GM18861 (cell line): Measurements from ENCODE around the gene RAPGEF1.

Source experiments
- ATAC-seq: cut with Tn5 transposase; IDR thresholded peaks from one replicate; pipeline ENCODE4 v1.9.1; 2021; ENCODE audit not compliant: unreplicated experiment

The RAPGEF1 gene

GRCh38 chr9:131752231-131752884, 12.5 kb upstream of the RAPGEF1 start:
- no peak for ATAC-seq

- ATAC-seq: no peak
Measured at GRCh38 chr9:131748411-131748955, 8.6 kb upstream of the RAPGEF1 start.

GRCh38 chr9:131747352-131747751, 7.5 kb upstream of the RAPGEF1 start:
- no peak for ATAC-seq

- ATAC-seq: no peak
Measured at GRCh38 chr9:131745610-131746009, 5.7 kb upstream of the RAPGEF1 start.

GRCh38 chr9:131744720-131745201, 4.9 kb upstream of the RAPGEF1 start:
- ATAC-seq: no peak

GRCh38 chr9:131744171-131744719, 4.4 kb upstream of the RAPGEF1 start:
- ATAC-seq: no peak

GRCh38 chr9:131743501-131743900, 3.6 kb upstream of the RAPGEF1 start:
- ATAC-seq: no peak

GRCh38 chr9:131743096-131743495, 3.2 kb upstream of the RAPGEF1 start:
- no peak for ATAC-seq

GRCh38 chr9:131740898-131741297, 1.0 kb upstream of the RAPGEF1 start:
- ATAC-seq: no peak

GRCh38 chr9:131739133-131739958, 530 bp downstream of the RAPGEF1 start:
- peak; percentile 22 for ATAC-seq

- no peak for ATAC-seq
Measured at GRCh38 chr9:131738293-131739132, 1.4 kb downstream of the RAPGEF1 start.

- no peak for ATAC-seq
Measured at GRCh38 chr9:131737426-131737825, 2.5 kb downstream of the RAPGEF1 start.

GRCh38 chr9:131736431-131736830, 3.4 kb downstream of the RAPGEF1 start:
- no peak for ATAC-seq

GRCh38 chr9:131735238-131736128, 4.4 kb downstream of the RAPGEF1 start:
- no peak for ATAC-seq

- no peak for ATAC-seq
Measured at GRCh38 chr9:131734781-131735180, 5.1 kb downstream of the RAPGEF1 start.

- no peak for ATAC-seq
Measured at GRCh38 chr9:131734165-131734610, 5.7 kb downstream of the RAPGEF1 start.

GRCh38 chr9:131733541-131734061, 6.3 kb downstream of the RAPGEF1 start:
- no peak for ATAC-seq

GRCh38 chr9:131732636-131733289, 7.1 kb downstream of the RAPGEF1 start:
- no peak for ATAC-seq

GRCh38 chr9:131732061-131732526, 7.8 kb downstream of the RAPGEF1 start:
- ATAC-seq: no peak
